ENCODE measurements around the gene ITPR1.

The ITPR1 gene

GRCh38 chr3:4534906-4535305, 41.8 kb downstream of the ITPR1 start:
- DNase-seq (ENCODE audit: low read depth) = no peak
- no peak overlapping the region for H3K4me3 ChIP-seq (ENCODE audit: low read length)
- TF ChIP-seq CTCF (conservative IDR thresholded peaks at IDR 0.05; ENCODE audit: low read depth, low read length) = no peak

GRCh38 chr3:4536260-4536659, 43.1 kb downstream of the ITPR1 start:
- no peak for DNase-seq (ENCODE audit: low read depth)
- no peak for TF ChIP-seq CTCF (conservative IDR thresholded peaks at IDR 0.05; ENCODE audit: low read depth, low read length)
- H3K4me3 ChIP-seq (ENCODE audit: low read length) = no peak overlapping the region

GRCh38 chr3:4540267-4540666, 47.1 kb downstream of the ITPR1 start:
- no peak overlapping the region for H3K4me3 ChIP-seq (ENCODE audit: low read length)
- DNase-seq (ENCODE audit: low read depth) = no peak
- TF ChIP-seq CTCF (conservative IDR thresholded peaks at IDR 0.05; ENCODE audit: low read depth, low read length) = no peak

- H3K4me3 ChIP-seq (ENCODE audit: low read length) = no peak overlapping the region
- DNase-seq (ENCODE audit: low read depth) = no peak
- no peak for TF ChIP-seq CTCF (conservative IDR thresholded peaks at IDR 0.05; ENCODE audit: low read depth, low read length)
Observed at GRCh38 chr3:4543110-4543509, 50.0 kb downstream of the ITPR1 start.

GRCh38 chr3:4546346-4547178, 53.4 kb downstream of the ITPR1 start:
- no peak for DNase-seq (ENCODE audit: low read depth)
- TF ChIP-seq CTCF (conservative IDR thresholded peaks at IDR 0.05; ENCODE audit: low read depth, low read length) = no peak
- H3K4me3 ChIP-seq (ENCODE audit: low read length) = no peak overlapping the region

GRCh38 chr3:4547799-4548198, 54.7 kb downstream of the ITPR1 start:
- TF ChIP-seq CTCF (conservative IDR thresholded peaks at IDR 0.05; ENCODE audit: low read depth, low read length) = no peak
- no peak for DNase-seq (ENCODE audit: low read depth)
- H3K4me3 ChIP-seq (ENCODE audit: low read length) = no peak overlapping the region

GRCh38 chr3:4548356-4548755, 55.2 kb downstream of the ITPR1 start:
- DNase-seq (ENCODE audit: low read depth) = no peak
- TF ChIP-seq CTCF (conservative IDR thresholded peaks at IDR 0.05; ENCODE audit: low read depth, low read length) = no peak
- H3K4me3 ChIP-seq (ENCODE audit: low read length) = no peak overlapping the region
